K562 (cell line): ENCODE data around the gene GALNT12. TPM values are rescaled to one million over a fixed set of nuclear protein-coding genes. Genes with fewer than 3 reads are reported as not detected.

Source experiments
- EHMT2 ChIP-seq: fragments of 450-650 bp; IDR thresholded peaks from 2 replicates; pipeline ENCODE4 v1.6.1; 2018; ENCODE audit warnings: antibody characterized with exemption
- ETV5 ChIP-seq: sonication (generic); formaldehyde crosslinking; IDR thresholded peaks from 2 replicates; pipeline ENCODE4 v1.4.0; 2020; ENCODE audit warnings: low read depth, mild to moderate bottlenecking, missing genetic modification reagents
- GATAD2B ChIP-seq: fragments of 450-650 bp; IDR thresholded peaks from 2 replicates; pipeline ENCODE4 v1.6.1; 2017; ENCODE audit warnings: mild to moderate bottlenecking, borderline replicate concordance
- HOXB6 ChIP-seq: fragments of 250-450 bp; sonication (Bioruptor Pico); IDR thresholded peaks from 2 replicates; pipeline ENCODE4 v1.5.1; 2022; ENCODE audit warnings: mild to moderate bottlenecking, borderline replicate concordance
- JUNB ChIP-seq: fragments of 450-650 bp; formaldehyde crosslinking; conservative IDR thresholded peaks from 2 replicates; pipeline ENCODE4 v1.4.0; 2020; ENCODE audit warnings: mild to moderate bottlenecking
- KHSRP ChIP-seq: fragments of 450-650 bp; IDR thresholded peaks from 2 replicates; pipeline ENCODE4 v1.6.1; 2017
- MEF2A ChIP-seq: IDR thresholded peaks from 2 replicates; pipeline ENCODE4 v1.6.1; 2011; ENCODE audit warnings: low read depth, mild to moderate bottlenecking, low read length, moderate library complexity; ENCODE audit not compliant: control insufficient read depth
- NCOR1 ChIP-seq: fragments of 450-650 bp; IDR thresholded peaks from 2 replicates; pipeline ENCODE4 v1.6.1; 2016; ENCODE audit warnings: mild to moderate bottlenecking, moderate library complexity
- SRSF9 ChIP-seq: fragments of 200-400 bp; formaldehyde crosslinking; IDR thresholded peaks from 2 replicates; pipeline ENCODE4 v1.6.1; 2017; ENCODE audit warnings: low read depth, low read length, borderline replicate concordance
- TOE1 ChIP-seq, 2 experiments: fragments of 450-650 bp in 1 of 2; sonication (generic) in 1 of 2; formaldehyde crosslinking in 1 of 2; IDR thresholded peaks; 2 replicates each; pipeline versions ENCODE4 v1.7.1 to v1.8.0; 2016 to 2022; ENCODE audit warnings: borderline replicate concordance in 2 of 2, mild to moderate bottlenecking in 2 of 2, antibody characterized with exemption in 1 of 2, inconsistent platforms in 1 of 2, low read depth in 1 of 2, missing genetic modification reagents in 1 of 2, moderate library complexity in 1 of 2
- ZNF124 ChIP-seq: sonication (generic); formaldehyde crosslinking; IDR thresholded peaks from 2 replicates; pipeline ENCODE4 v1.8.1; 2022; ENCODE audit warnings: missing genetic modification reagents
- ZNF134 ChIP-seq: fragments of 250-450 bp; sonication (Bioruptor Pico); conservative IDR thresholded peaks from 2 replicates; pipeline ENCODE4 v1.4.0; 2020
- ZNF3 ChIP-seq: fragments of 250-450 bp; sonication (Bioruptor Pico); IDR thresholded peaks from 2 replicates; pipeline ENCODE4 v1.5.0; 2021; ENCODE audit warnings: mild to moderate bottlenecking, moderate library complexity
- polyA plus RNA-seq, 8 experiments: library from polyadenylated mRNA; depleted of rRNA in 4 of 8; stranded (reverse) in 5 of 8; unstranded in 3 of 8; fragments of >200 nt; fragmentation: Nextera tagmentation in 2 of 8; fragmentation: Illumina TruSeq in 1 of 8; extraction: Ambion mirVana in 2 of 8; extraction: Trizol in 1 of 8; gene quantifications; 2 replicates each; pipeline versions ENCODE4 v1.2.1 to v1.2.3, GENCODE V29; 2011 to 2014; ENCODE audit warnings: inconsistent platforms in 1 of 8, missing spikeins in 1 of 8
- total RNA-seq, 7 experiments: library from RNA; depleted of rRNA in 6 of 7; stranded (reverse); fragments of >200 nt in 6 of 7; fragmentation: Illumina TruSeq in 2 of 7; extraction: Trizol in 2 of 7; gene quantifications; 2 replicates each; pipeline versions ENCODE4 v1.2.1 to v1.2.3, GENCODE V29; 2011 to 2021; ENCODE audit warnings: low replicate concordance in 1 of 7
- TF ChIP-seq, protein P1 (sequence below): sonication (generic); formaldehyde crosslinking; IDR thresholded peaks from 2 replicates; pipeline ENCODE4 v1.8.0; 2022; ENCODE audit warnings: missing genetic modification reagents, mild to moderate bottlenecking, borderline replicate concordance
- TF ChIP-seq, protein P2 (sequence below): sonication (generic); formaldehyde crosslinking; IDR thresholded peaks from 2 replicates; pipeline ENCODE4 v1.8.1; 2023; ENCODE audit warnings: mild to moderate bottlenecking, missing genetic modification reagents
- TF ChIP-seq, protein P3 (sequence below), 2 experiments: fragments of 200-800 bp in 1 of 2; sonication (Bioruptor generic) in 1 of 2; sonication (generic) in 1 of 2; formaldehyde crosslinking in 1 of 2; IDR thresholded peaks in 1 of 2; conservative IDR thresholded peaks in 1 of 2; 2 replicates each; pipeline versions ENCODE4 v1.5.0 to v1.6.1; 2016 to 2020; ENCODE audit warnings: missing compliant biosample characterization in 1 of 2, missing genetic modification characterization in 1 of 2, missing genetic modification reagents in 1 of 2
- TF ChIP-seq, protein P4 (sequence below): fragments of 200-800 bp; sonication (Bioruptor generic); IDR thresholded peaks from 2 replicates; pipeline ENCODE4 v1.6.1; 2017; ENCODE audit warnings: missing genetic modification characterization, missing compliant biosample characterization
- TF ChIP-seq, protein P5 (sequence below): fragments of 450-650 bp; formaldehyde crosslinking; IDR thresholded peaks from 2 replicates; pipeline ENCODE4 v1.4.0; 2022; ENCODE audit warnings: missing genetic modification characterization

GALNT12 gene
- total and polyA plus RNA-seq, 9 of the 15 experiments (the other 6 are each of a cell fraction or from before 2014, with no cell fraction given): 29.7 to 82.9 (median 44.2) TPM

DNA sequence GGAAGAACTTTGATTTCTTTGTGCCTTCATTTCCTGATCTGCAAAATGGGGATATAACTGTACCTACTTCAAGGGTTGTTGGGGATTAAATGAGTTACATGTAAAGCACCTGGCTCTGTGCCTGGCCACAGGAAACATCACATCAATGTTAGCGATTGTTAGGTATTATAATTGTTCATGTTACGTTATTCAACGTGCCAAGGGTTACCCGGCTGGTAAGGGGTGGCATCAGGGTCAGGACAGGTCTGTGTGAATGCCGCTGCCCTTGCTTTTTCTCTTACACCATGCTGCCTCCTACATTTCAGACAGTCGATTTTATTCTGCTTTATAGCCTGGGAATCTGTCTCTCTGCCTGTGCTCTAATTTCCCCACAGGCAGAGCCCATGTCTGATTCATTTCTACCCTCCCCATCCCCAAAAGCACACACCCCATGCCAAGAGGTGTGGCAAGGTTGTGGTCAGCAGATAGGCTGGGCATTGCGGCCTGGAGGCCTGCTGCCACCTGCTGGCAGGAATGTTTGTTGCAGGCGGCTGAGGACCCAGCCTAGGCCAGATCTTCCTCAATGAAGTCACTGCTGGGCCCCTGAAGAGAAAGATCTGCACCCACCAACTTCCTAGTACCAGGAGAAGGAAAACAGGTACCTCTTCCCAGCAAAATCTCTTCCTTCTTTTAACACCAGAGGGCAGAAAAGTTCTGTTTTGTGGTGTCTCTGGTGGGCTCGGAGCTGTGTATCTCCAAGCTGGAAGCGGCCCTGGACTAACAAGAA, 16.4 kb upstream of the GALNT12 start (continued):
- TF ChIP-seq MEF2A (no peak), NCOR1 (no peak), TOE1 (IDR thresholded peaks at IDR 0.05; ENCODE audit: borderline replicate concordance) (no peak), TOE1 (CRISPR knock-in tag; IDR thresholded peaks at IDR 0.05; ENCODE audit: borderline replicate concordance, low read depth) (no peak), ZNF124 (no peak), SRSF9 (no peak), KHSRP (no peak), ZNF3 (CRISPR knock-in tag) (no peak), GATAD2B (peak; percentile 24; the same call in 1 of the 2 replicates), ETV5 (CRISPR knock-in tag) (peak; percentile 59; the same call in 1 of the 2 replicates), ZNF134 (CRISPR knock-in tag) (no peak), HOXB6 (CRISPR knock-in tag) (no peak), EHMT2 (no peak), JUNB (CRISPR knock-in tag) (no peak)
- TF ChIP-seq, protein P1, sequence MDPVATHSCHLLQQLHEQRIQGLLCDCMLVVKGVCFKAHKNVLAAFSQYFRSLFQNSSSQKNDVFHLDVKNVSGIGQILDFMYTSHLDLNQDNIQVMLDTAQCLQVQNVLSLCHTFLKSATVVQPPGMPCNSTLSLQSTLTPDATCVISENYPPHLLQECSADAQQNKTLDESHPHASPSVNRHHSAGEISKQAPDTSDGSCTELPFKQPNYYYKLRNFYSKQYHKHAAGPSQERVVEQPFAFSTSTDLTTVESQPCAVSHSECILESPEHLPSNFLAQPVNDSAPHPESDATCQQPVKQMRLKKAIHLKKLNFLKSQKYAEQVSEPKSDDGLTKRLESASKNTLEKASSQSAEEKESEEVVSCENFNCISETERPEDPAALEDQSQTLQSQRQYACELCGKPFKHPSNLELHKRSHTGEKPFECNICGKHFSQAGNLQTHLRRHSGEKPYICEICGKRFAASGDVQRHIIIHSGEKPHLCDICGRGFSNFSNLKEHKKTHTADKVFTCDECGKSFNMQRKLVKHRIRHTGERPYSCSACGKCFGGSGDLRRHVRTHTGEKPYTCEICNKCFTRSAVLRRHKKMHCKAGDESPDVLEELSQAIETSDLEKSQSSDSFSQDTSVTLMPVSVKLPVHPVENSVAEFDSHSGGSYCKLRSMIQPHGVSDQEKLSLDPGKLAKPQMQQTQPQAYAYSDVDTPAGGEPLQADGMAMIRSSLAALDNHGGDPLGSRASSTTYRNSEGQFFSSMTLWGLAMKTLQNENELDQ (CRISPR knock-in tag): no peak
- TF ChIP-seq, protein P2, sequence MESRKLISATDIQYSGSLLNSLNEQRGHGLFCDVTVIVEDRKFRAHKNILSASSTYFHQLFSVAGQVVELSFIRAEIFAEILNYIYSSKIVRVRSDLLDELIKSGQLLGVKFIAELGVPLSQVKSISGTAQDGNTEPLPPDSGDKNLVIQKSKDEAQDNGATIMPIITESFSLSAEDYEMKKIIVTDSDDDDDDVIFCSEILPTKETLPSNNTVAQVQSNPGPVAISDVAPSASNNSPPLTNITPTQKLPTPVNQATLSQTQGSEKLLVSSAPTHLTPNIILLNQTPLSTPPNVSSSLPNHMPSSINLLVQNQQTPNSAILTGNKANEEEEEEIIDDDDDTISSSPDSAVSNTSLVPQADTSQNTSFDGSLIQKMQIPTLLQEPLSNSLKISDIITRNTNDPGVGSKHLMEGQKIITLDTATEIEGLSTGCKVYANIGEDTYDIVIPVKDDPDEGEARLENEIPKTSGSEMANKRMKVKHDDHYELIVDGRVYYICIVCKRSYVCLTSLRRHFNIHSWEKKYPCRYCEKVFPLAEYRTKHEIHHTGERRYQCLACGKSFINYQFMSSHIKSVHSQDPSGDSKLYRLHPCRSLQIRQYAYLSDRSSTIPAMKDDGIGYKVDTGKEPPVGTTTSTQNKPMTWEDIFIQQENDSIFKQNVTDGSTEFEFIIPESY (CRISPR knock-in tag): no peak
- TF ChIP-seq, protein P3, sequence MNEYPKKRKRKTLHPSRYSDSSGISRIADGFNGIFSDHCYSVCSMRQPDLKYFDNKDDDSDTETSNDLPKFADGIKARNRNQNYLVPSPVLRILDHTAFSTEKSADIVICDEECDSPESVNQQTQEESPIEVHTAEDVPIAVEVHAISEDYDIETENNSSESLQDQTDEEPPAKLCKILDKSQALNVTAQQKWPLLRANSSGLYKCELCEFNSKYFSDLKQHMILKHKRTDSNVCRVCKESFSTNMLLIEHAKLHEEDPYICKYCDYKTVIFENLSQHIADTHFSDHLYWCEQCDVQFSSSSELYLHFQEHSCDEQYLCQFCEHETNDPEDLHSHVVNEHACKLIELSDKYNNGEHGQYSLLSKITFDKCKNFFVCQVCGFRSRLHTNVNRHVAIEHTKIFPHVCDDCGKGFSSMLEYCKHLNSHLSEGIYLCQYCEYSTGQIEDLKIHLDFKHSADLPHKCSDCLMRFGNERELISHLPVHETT (CRISPR knock-in tag; conservative IDR thresholded peaks at IDR 0.05 in 1 of 2, IDR thresholded peaks at IDR 0.05 in 1 of 2): no peak
- TF ChIP-seq, protein P4, sequence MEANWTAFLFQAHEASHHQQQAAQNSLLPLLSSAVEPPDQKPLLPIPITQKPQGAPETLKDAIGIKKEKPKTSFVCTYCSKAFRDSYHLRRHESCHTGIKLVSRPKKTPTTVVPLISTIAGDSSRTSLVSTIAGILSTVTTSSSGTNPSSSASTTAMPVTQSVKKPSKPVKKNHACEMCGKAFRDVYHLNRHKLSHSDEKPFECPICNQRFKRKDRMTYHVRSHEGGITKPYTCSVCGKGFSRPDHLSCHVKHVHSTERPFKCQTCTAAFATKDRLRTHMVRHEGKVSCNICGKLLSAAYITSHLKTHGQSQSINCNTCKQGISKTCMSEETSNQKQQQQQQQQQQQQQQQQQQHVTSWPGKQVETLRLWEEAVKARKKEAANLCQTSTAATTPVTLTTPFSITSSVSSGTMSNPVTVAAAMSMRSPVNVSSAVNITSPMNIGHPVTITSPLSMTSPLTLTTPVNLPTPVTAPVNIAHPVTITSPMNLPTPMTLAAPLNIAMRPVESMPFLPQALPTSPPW: peak; percentile 61
- TF ChIP-seq, protein P5, sequence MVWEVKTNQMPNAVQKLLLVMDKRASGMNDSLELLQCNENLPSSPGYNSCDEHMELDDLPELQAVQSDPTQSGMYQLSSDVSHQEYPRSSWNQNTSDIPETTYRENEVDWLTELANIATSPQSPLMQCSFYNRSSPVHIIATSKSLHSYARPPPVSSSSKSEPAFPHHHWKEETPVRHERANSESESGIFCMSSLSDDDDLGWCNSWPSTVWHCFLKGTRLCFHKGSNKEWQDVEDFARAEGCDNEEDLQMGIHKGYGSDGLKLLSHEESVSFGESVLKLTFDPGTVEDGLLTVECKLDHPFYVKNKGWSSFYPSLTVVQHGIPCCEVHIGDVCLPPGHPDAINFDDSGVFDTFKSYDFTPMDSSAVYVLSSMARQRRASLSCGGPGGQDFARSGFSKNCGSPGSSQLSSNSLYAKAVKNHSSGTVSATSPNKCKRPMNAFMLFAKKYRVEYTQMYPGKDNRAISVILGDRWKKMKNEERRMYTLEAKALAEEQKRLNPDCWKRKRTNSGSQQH: no peak
